Germinal center (tissue), 1 donor: ENCODE measurements around the gene AK1.

ENCODE experiments used
- DNase-seq: peaks from one replicate; pipeline ENCODE4 v3.0.0; 2012; ENCODE audit warnings: mixed read lengths, low spot score

Gene AK1

DNA sequence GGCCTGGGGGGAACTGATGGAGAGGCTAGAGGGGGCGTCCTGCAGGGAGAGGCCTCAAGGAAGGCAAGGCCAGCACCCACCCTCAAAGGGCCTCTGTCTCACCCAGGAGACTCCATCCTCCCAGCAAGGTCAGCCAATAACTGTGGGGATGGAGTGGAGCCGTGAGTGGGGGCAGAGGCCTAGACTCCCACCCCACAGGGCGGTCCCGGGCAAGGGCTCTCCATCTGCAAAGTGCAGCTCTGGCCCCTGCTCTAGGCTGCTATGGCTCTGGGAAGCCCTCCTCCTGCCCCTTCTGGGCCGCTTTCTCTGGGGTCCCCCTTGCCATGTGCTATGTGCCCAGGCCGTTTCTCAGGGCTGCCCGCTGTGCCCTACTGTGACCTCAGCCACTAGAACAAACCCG, 60.7 kb downstream of the AK1 start:
- no peak for DNase-seq
